H1 (cell line): ENCODE measurements around the gene PKN1. TPM values are rescaled to one million over a fixed set of nuclear protein-coding genes. Genes with fewer than 3 reads are reported as not detected.

Experiments
- CTCF ChIA-PET: fragments of 300-600 bp; sonication (Branson Sonifier 250); formaldehyde crosslinking; loops from one replicate; lab custom pipeline; 2021; ENCODE audit not compliant: partially characterized antibody; lab: Charles Lee
- POLR2A ChIA-PET: fragments of 300-600 bp; sonication (Branson Sonifier 250); formaldehyde crosslinking; loops from one replicate; lab custom pipeline; 2021; ENCODE audit warnings: inconsistent platforms; ENCODE audit not compliant: partially characterized antibody; lab: Charles Lee
- DNase-seq, 2 experiments: peaks; one replicate each; pipeline versions ENCODE4 v3.0.0 to v3.0.0-alpha.2; 2010 to 2022; ENCODE audit warnings: low spot score in 2 of 2, low read depth in 1 of 2, mixed read lengths in 1 of 2
- FAIRE-seq: peaks from 2 replicates; lab custom pipeline; 2011; peaks lifted over from hg19 to GRCh38; lab: Jason Lieb, UNC
- H2AFZ ChIP-seq: 2 replicates; pipeline ENCODE4 v1.8.1; 2012; ENCODE audit warnings: low read length, inconsistent platforms
- H2AK5ac ChIP-seq: 2 replicates; pipeline ENCODE4 v1.6.1; 2013; ENCODE audit warnings: low read depth, low read length
- H2BK120ac ChIP-seq: replicated peaks from 2 replicates; pipeline ENCODE3; 2013; ENCODE audit warnings: low read depth, low read length, inconsistent platforms
- H2BK12ac ChIP-seq: 2 replicates; pipeline ENCODE4 v1.6.1; 2013; ENCODE audit warnings: low read depth, low read length
- H2BK15ac ChIP-seq: 2 replicates; pipeline ENCODE4 v1.6.1; 2013; ENCODE audit warnings: low read length
- H2BK20ac ChIP-seq: 2 replicates; pipeline ENCODE4 v1.6.1; 2013; ENCODE audit warnings: low read length
- H2BK5ac ChIP-seq: 2 replicates; pipeline ENCODE4 v1.6.1; 2013; ENCODE audit warnings: low read depth, low read length
- H3K14ac ChIP-seq: 2 replicates; pipeline ENCODE4 v1.6.1; 2013; ENCODE audit warnings: inconsistent platforms; ENCODE audit not compliant: insufficient read length
- H3K18ac ChIP-seq: 2 replicates; pipeline ENCODE4 v1.6.1; 2013; ENCODE audit warnings: low read length; ENCODE audit errors: extremely low read depth
- H3K23ac ChIP-seq: 2 replicates; pipeline ENCODE4 v1.6.1; 2013; ENCODE audit warnings: inconsistent platforms; ENCODE audit not compliant: insufficient read length
- H3K23me2 ChIP-seq: 2 replicates; pipeline ENCODE4 v1.6.1; 2013; ENCODE audit warnings: low read depth, low read length
- H3K27ac ChIP-seq: 2 replicates; pipeline ENCODE4 v1.6.1; 2011; ENCODE audit warnings: low read depth, low read length, inconsistent platforms
- H3K27me3 ChIP-seq, 4 experiments: replicated peaks in 1 of 4; 1 replicate in 1 of 4; 2 replicates in 3 of 4; pipeline versions ENCODE4 v1.6.1 to v1.8.1; 2011 to 2013; ENCODE audit warnings: low read length in 3 of 4, mild to moderate bottlenecking in 3 of 4, inconsistent platforms in 2 of 4, mixed read lengths in 2 of 4, moderate library complexity in 1 of 4; ENCODE audit not compliant: control insufficient read depth in 3 of 4, insufficient read depth in 3 of 4; ENCODE audit errors: extremely low read depth in 1 of 4
- H3K36me3 ChIP-seq, 4 experiments: 2 replicates each; pipeline versions ENCODE4 v1.6.1 to v1.8.1; 2011 to 2013; ENCODE audit warnings: mild to moderate bottlenecking in 4 of 4, low read length in 3 of 4, moderate library complexity in 2 of 4, control low read depth in 1 of 4, inconsistent platforms in 1 of 4; ENCODE audit not compliant: insufficient read depth in 4 of 4, control insufficient read depth in 2 of 4
- H3K4ac ChIP-seq: replicated peaks from 2 replicates; pipeline ENCODE3; 2013; ENCODE audit warnings: low read length, low read depth, mixed read lengths, inconsistent platforms; ENCODE audit not compliant: insufficient read length
- H3K4me1 ChIP-seq, 4 experiments: replicated peaks in 1 of 4; 1 replicate in 1 of 4; 2 replicates in 3 of 4; pipeline versions ENCODE4 v1.6.1 to v1.8.1; 2011 to 2013; ENCODE audit warnings: low read length in 3 of 4, inconsistent platforms in 2 of 4, mixed read lengths in 1 of 4; ENCODE audit not compliant: insufficient read depth in 4 of 4, control insufficient read depth in 3 of 4
- H3K4me2 ChIP-seq, 2 experiments: 2 replicates each; pipeline versions ENCODE4 v1.6.1 to v1.8.1; 2011 to 2013; ENCODE audit warnings: low read depth in 2 of 2, low read length in 2 of 2, control low read depth in 1 of 2, inconsistent platforms in 1 of 2, mild to moderate bottlenecking in 1 of 2; ENCODE audit not compliant: insufficient read depth in 1 of 2
- H3K4me3 ChIP-seq, 4 experiments: fragments of 200-600, 300-600 bp in 1 of 4; sonication (generic), shearing (Covaris generic), sonication (Bioruptor Twin) in 1 of 4; 2 replicates each; pipeline versions ENCODE4 v1.5.1 to v1.8.1; 2011 to 2016; ENCODE audit warnings: low read length in 4 of 4, low read depth in 3 of 4, control low read depth in 2 of 4, inconsistent platforms in 2 of 4, mild to moderate bottlenecking in 2 of 4, mixed read lengths in 1 of 4, moderate library complexity in 1 of 4; ENCODE audit not compliant: insufficient read depth in 2 of 4; ENCODE audit errors: extremely low read depth in 1 of 4
- H3K56ac ChIP-seq: replicated peaks from 2 replicates; pipeline ENCODE3; 2013; ENCODE audit warnings: low read depth, mild to moderate bottlenecking, mixed read lengths, low read length, inconsistent platforms; ENCODE audit not compliant: insufficient read length
- H3K79me1 ChIP-seq: 2 replicates; pipeline ENCODE4 v1.6.1; 2013; ENCODE audit warnings: low read depth, low read length, control low read depth
- H3K79me2 ChIP-seq, 2 experiments: 2 replicates each; pipeline versions ENCODE4 v1.6.1 to v1.8.1; 2012 to 2013; ENCODE audit warnings: low read length in 2 of 2, mild to moderate bottlenecking in 2 of 2, inconsistent platforms in 1 of 2; ENCODE audit not compliant: insufficient read depth in 2 of 2, control insufficient read depth in 1 of 2
- H3K9ac ChIP-seq, 4 experiments: replicated peaks in 1 of 4; 1 replicate in 1 of 4; 2 replicates in 3 of 4; pipeline versions ENCODE4 v1.6.1 to v1.8.1; 2011 to 2013; ENCODE audit warnings: low read depth in 3 of 4, low read length in 3 of 4, control low read depth in 2 of 4, mild to moderate bottlenecking in 2 of 4, moderate library complexity in 2 of 4, inconsistent platforms in 1 of 4; ENCODE audit errors: extremely low read depth in 1 of 4
- H3K9me3 ChIP-seq, 2 experiments: 2 replicates each; pipeline versions ENCODE4 v1.6.1 to v1.8.1; 2012 to 2013; ENCODE audit warnings: mild to moderate bottlenecking in 2 of 2, moderate library complexity in 2 of 2, control low read depth in 1 of 2, inconsistent platforms in 1 of 2, low read depth in 1 of 2, low read length in 1 of 2, mixed read lengths in 1 of 2; ENCODE audit not compliant: insufficient read depth in 2 of 2
- H4K20me1 ChIP-seq, 2 experiments: replicated peaks in 1 of 2; 2 replicates each; pipeline versions ENCODE3 to v1.8.1; 2011 to 2013; ENCODE audit warnings: inconsistent platforms in 2 of 2, low read length in 2 of 2, mild to moderate bottlenecking in 1 of 2; ENCODE audit not compliant: insufficient read depth in 2 of 2, control insufficient read depth in 1 of 2
- H4K5ac ChIP-seq: 2 replicates; pipeline ENCODE4 v1.6.1; 2013; ENCODE audit warnings: low read length, low read depth, mixed read lengths, inconsistent platforms; ENCODE audit not compliant: insufficient read length
- H4K8ac ChIP-seq: 2 replicates; pipeline ENCODE4 v1.8.0; 2013; ENCODE audit warnings: mild to moderate bottlenecking, moderate library complexity, low read length, inconsistent platforms; ENCODE audit not compliant: insufficient read depth; ENCODE audit errors: extremely low read depth
- H4K91ac ChIP-seq: replicated peaks from 2 replicates; pipeline ENCODE3; 2013; ENCODE audit warnings: low read length, mixed read lengths, inconsistent platforms; ENCODE audit not compliant: insufficient read length
- CBX8 ChIP-seq: fragments of 300-800, 300-1000 bp; sonication (generic); IDR thresholded peaks from 2 replicates; pipeline ENCODE4 v1.7.1; 2016; ENCODE audit warnings: low read depth, low read length, borderline replicate concordance
- HDAC2 ChIP-seq, 2 experiments: fragments of 300-600 bp in 1 of 2; sonication (generic) in 1 of 2; IDR thresholded peaks; 2 replicates each; pipeline ENCODE4 v1.6.1; 2011 to 2012; ENCODE audit warnings: low read depth in 2 of 2, low read length in 2 of 2, mild to moderate bottlenecking in 2 of 2, moderate library complexity in 2 of 2, borderline replicate concordance in 1 of 2, inconsistent platforms in 1 of 2
- HDAC6 ChIP-seq: IDR thresholded peaks from one replicate; pipeline ENCODE4 v1.7.1; 2012; ENCODE audit warnings: low read depth, mild to moderate bottlenecking, inconsistent platforms, low read length, moderate library complexity
- JUND ChIP-seq: IDR thresholded peaks from 2 replicates; pipeline ENCODE4 v1.6.1; 2011; ENCODE audit warnings: mild to moderate bottlenecking, improper control_type of control experiment, low read length
- KDM4A ChIP-seq: IDR thresholded peaks from one replicate; pipeline ENCODE4 v1.7.1; 2012; ENCODE audit warnings: low read depth, mild to moderate bottlenecking, moderate library complexity, low read length, inconsistent platforms; ENCODE audit not compliant: severe bottlenecking
- MAFK ChIP-seq: IDR thresholded peaks from 2 replicates; pipeline ENCODE4 v1.6.1; 2012; ENCODE audit warnings: low read depth, mild to moderate bottlenecking, improper control_type of control experiment, low read length
- SAP30 ChIP-seq: fragments of 300-600 bp; sonication (generic); IDR thresholded peaks from 2 replicates; pipeline ENCODE4 v1.7.1; 2012; ENCODE audit warnings: low read length, moderate library complexity, mild to moderate bottlenecking, inconsistent platforms; ENCODE audit not compliant: insufficient read depth, insufficient replicate concordance
- SP4 ChIP-seq: IDR thresholded peaks from 2 replicates; pipeline ENCODE4 v1.6.1; 2012; ENCODE audit warnings: low read length, inconsistent platforms
- TCF12 ChIP-seq: IDR thresholded peaks from 2 replicates; pipeline ENCODE4 v1.6.1; 2011; ENCODE audit warnings: low read depth, mild to moderate bottlenecking, low read length
- WGBS, 2 experiments: shearing (Covaris generic) in 1 of 2; methylation state at CpG; one replicate each; pipeline versions ENCODE4 v1.1.6 to v1.1.7; 2013 to 2015; ENCODE audit warnings: low lambda C conversion rate in 2 of 2, mixed read lengths in 2 of 2, inconsistent platforms in 1 of 2, low coverage in 1 of 2, missing lambda C conversion rate in 1 of 2; ENCODE audit not compliant: insufficient replicate concordance in 2 of 2, insufficient coverage in 1 of 2, insufficient read length in 1 of 2; ENCODE audit errors: extremely low coverage in 1 of 2, missing lambda C conversion rate in 1 of 2; 5-methylcytosine and 5-hydroxymethylcytosine counted together
- polyA plus RNA-seq, 7 experiments: library from polyadenylated mRNA; depleted of rRNA in 3 of 7; stranded (reverse) in 5 of 7; unstranded in 2 of 7; fragments of >200 nt in 5 of 7; fragments of 200-250 nt in 2 of 7; gene quantifications; 1 replicate in 5 of 7; 2 replicates in 1 of 7; 4 replicates in 1 of 7; pipeline versions ENCODE4 v1.2.1 to v1.2.3, GENCODE V29; 2011 to 2013; ENCODE audit warnings: missing spikeins in 2 of 7, mixed read lengths in 2 of 7
- total RNA-seq: library from RNA; stranded (reverse); fragmentation: NEBNext Ultra II Directional; extraction: Animal tissue kit (Norgen Biotek cat#: 25700); gene quantifications from 2 replicates; pipeline ENCODE4 v1.2.1, GENCODE V29; 2021
- TF ChIP-seq, protein P1 (sequence below): IDR thresholded peaks from 2 replicates; pipeline ENCODE4 v1.6.1; 2011; ENCODE audit warnings: low read length, improper control_type of control experiment

The PKN1 gene
- total and polyA plus RNA-seq, 2 of the 8 experiments (the other 6 are each of a cell fraction or from before 2014, with no cell fraction given), result 65.2 to 162 TPM

DNA sequence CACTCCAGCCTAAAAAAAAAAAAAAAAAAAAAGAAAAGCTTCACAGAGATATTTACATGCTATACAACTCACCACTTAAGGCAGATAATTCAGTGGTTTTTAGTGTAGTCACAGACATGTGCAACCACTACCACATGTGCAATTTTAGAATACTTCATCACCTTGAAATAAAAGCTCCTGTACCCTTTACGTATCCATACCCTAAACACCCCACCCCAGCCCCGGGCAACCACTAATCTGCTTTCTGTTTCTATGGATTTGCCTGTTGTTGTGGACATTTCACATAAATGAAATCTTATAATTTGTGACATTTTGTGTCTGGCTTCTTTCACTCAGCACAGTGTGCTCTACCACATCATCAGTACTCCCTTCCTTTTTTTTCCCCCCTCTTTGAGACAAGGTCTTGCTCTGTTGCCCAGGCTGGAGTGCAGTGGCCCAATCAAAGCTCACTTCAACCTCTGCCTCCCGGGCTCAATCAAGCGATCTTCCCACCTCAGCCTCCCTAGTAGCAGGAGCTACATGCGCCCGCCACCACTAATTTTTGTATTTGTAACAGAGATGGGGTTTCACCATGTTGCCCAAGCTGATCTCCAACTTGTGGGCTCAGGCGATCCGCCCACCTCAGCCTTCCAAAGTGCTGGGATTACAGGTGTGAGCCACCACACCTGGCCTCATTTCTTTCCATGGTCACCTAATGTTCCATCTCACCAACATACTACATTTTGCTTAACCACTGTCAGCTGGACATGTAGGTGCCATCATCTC, 18.0 kb upstream of the PKN1 start:
- Histone ChIP-seq H4K8ac (no peak overlapping the region), H3K14ac (no peak overlapping the region), H3K4me2 (no peak overlapping the region), H2AK5ac (no peak overlapping the region), H3K79me1 (peaks cover 14% of the 10 kb centered on the region), H3K23ac (no peak overlapping the region), H2BK15ac (no peak overlapping the region), H3K9ac (no peak overlapping the region), H3K56ac (no peak overlapping the region), H3K27ac (no peak overlapping the region), H4K91ac (no peak overlapping the region), H3K27me3 (no peaks in the 10 kb centered on the region), H3K23me2 (0 out of 2 replicates have a peak, but pooled peaks cover 2% of the 10 kb centered on the region), H4K5ac (no peak overlapping the region), H2AFZ (no peak overlapping the region), H3K4me3 (no peak overlapping the region), H3K4me1 (peaks cover 0 to 6% (median 0%) of the 10 kb centered on the region in 4 experiments; a peak in 3 of 7 replicates), H2BK20ac (no peak overlapping the region), H2BK120ac (no peak overlapping the region), H3K18ac (no peak overlapping the region), H2BK5ac (no peak overlapping the region), H3K9me3 (no peaks in the 10 kb centered on the region), H2BK12ac (no peak overlapping the region), H3K4ac (no peak overlapping the region), H3K36me3 (peaks cover 16 to 28% (median 26%) of the 10 kb centered on the region in 4 experiments), H4K20me1 (peaks cover 36 to 37% of the 10 kb centered on the region in 2 experiments), H3K79me2 (peaks cover 41 to 73% of the 10 kb centered on the region in 2 experiments)
- FAIRE-seq, result no peak
- CTCF ChIA-PET, result interaction anchor here (0.6 to 4.5 kb wide), 8 partner anchors 10 to 219 kb away, joined by 3 to 22 read pairs (median 4); partner anchors contain the start of gene PKN1
- POLR2A ChIA-PET, result interaction anchor here (0.6 to 3.1 kb wide), 5 partner anchors 9 to 215 kb away, joined by 3 to 12 read pairs (median 3); no protein-coding TSS in a partner anchor
- no peak for TF ChIP-seq HDAC6
- TF ChIP-seq MAFK, result no peak
- no peak for TF ChIP-seq JUND
- TF ChIP-seq SP4, result no peak
- no peak for TF ChIP-seq KDM4A
- no peak for TF ChIP-seq TCF12
- no peak for TF ChIP-seq HDAC2 (IDR thresholded peaks at IDR 0.05; ENCODE audit: borderline replicate concordance in 1 of 2, low read depth in 2 of 2, low read length in 2 of 2)
- no peak for TF ChIP-seq SAP30
- TF ChIP-seq, protein P1, sequence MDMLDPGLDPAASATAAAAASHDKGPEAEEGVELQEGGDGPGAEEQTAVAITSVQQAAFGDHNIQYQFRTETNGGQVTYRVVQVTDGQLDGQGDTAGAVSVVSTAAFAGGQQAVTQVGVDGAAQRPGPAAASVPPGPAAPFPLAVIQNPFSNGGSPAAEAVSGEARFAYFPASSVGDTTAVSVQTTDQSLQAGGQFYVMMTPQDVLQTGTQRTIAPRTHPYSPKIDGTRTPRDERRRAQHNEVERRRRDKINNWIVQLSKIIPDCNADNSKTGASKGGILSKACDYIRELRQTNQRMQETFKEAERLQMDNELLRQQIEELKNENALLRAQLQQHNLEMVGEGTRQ, result no peak
- no peak for TF ChIP-seq CBX8
- WGBS, 2 experiments, result 99% methylated on average over 8 of the region's 8 CpGs; no CpG with 5 or more reads in 1 of the 2 experiments
- DNase-seq, result no peak
